HG02798 (cell line): Measurements from ENCODE around the gene BPHL.
"Not testable (repeated sequence)": the region's sequence is repeated elsewhere in the genome, so short reads cannot be mapped to it uniquely, and the experiment has no call there.

Source experiments
- ATAC-seq: cut with Tn5 transposase; IDR thresholded peaks from one replicate; pipeline ENCODE4 v1.9.1; 2021; ENCODE audit warnings: mild to moderate bottlenecking; ENCODE audit not compliant: unreplicated experiment, poor library complexity

Gene BPHL

DNA sequence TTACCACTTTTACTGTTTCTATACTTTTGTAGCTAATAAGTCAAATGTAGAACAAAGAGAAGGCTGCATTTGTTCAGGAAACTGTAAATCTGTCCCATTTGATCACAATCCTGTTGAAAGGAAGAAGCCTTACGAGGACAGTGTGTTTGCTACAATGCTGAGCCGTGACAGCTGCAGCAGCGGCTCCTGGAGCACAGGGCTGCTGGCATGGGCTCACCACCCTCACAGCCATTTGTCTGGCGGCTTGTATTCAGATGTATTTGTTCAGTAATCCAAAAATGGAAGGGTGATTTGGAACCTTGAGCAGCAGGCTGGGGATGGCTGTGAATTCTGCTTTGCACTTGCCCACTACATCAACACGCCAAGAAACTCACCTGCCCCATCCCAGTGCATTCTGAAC lies 33.2 kb downstream of the BPHL start:
- no peak for ATAC-seq

DNA sequence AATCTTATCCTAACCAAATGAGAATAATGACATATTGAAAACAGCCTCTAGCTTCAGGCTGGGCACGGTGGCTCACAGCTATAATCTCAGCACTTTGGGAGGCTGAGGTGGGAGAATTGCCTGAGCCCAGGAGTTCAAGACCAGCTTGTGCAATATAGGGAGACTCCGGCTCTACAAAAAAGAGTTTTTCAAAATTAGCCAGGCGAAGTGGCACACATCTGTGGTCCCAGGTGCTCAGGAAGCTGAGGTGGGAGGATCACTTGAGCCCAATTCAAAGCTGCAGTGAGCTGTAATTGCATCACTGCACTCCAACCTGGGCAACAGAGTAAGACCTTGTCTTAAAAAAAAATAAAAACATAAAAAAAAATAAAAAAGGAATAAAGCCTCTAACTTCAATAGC lies 34.2 kb downstream of the BPHL start:
- no peak for ATAC-seq

DNA sequence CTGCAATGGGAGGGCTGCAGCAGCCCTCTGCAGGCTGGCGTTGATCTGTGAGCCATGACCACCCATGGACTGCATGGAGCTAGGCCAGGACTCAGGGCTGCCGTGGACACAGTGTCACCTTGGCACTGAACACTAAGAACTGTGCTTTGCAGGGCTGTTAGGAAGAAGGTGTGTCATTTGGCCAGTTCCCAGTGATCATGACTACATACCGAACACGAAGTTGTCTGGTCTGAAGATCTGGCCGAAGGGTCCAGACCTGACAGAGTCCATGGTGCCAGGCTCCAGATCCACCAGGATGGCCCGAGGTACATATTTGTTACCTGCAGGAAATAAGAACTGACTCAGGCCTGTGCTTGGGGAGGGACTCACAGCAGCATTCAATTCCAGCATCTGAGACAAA lies 36.9 kb downstream of the BPHL start:
- ATAC-seq: not testable (repeated sequence)

DNA sequence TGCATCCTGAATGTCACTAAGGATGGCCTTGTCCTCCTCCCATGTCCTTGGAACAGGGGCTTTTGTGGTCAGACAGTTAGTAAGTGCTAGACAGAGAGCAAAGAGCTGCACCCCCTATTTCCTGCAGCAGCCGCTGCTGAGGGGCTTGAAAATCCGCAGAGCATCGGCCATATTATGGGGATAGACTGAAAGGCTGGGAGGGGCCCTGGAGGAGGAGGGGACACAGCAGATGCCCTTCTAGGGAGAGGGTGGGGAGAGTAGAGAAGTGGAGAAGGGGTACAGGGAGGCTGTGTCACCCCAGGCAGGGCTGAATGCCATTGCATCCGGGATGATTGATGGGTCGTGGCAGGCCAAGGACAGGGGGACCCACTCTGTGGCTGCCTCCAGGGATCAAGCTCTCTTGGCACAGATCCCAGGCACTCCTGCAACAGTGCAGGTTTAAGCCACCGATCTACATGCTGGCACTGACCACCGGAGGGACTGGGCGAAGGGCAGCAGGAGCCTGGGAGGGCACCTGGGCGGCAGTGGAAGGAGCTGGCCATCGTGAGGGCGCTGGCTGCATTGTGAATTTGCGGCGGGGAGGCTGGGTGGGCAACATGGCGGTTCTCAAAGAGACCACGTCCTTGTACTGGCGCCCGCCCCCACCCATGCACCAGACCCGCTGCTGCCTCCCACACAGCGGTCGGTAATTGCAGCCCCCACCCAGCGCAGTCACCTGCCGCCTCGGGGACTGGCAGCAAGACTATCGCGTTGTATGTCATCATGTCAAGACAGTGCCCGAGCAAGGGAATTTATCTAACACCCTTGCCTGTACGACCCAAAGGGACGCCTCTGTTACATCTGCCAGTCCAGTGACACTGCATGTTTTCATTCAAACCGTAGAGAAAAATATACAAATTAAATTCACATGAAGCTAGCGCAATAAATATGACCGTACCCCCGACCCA lies 37.9 kb downstream of the BPHL start:
- ATAC-seq: not testable (repeated sequence)

DNA sequence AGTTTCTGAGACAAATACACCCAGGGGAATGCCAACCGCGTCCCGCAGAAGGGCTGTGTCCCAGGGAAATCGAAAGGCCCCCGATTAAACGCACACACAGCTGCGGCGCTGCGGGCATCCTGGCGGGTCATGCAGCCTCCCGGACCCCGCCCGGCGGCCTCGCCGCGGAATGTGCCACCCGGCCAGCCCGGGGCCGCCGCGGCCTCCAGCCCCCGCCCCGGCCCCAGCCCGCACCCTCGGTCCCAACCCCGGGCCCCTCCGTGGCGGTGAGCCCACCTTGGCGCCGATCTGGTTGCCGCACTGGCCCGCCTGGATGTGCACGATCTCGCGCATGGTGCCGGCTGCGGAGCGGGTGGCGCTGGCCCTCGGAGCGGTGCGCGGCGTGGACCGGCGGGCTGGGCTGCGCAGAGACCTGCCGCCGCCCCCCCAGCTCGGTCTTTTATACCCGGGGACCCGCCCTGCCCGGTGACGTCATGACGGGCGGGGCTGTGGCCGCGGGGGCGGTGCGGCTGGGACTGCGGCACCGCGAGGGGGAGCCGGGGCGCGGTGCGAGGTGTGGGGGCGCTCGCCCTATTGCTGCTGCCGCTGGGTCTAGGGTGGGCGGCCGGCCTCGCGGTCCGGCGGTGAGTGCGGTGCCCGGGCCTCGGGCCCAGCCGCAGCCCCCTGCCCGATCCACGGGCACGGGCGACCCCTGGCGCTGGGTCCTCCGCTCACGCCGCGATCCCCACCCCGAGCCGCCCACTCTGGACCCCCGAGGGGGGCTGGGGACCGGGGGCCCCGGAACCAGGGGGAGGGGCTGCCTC lies 38.8 kb downstream of the BPHL start, which contains the start of gene TUBB2A:
TUBB2A (minus strand) TSS at position 414 of the 803 bp plus-strand sequence; CDS start at position 333, 81 bp downstream.
- ATAC-seq: peak; percentile 87

DNA sequence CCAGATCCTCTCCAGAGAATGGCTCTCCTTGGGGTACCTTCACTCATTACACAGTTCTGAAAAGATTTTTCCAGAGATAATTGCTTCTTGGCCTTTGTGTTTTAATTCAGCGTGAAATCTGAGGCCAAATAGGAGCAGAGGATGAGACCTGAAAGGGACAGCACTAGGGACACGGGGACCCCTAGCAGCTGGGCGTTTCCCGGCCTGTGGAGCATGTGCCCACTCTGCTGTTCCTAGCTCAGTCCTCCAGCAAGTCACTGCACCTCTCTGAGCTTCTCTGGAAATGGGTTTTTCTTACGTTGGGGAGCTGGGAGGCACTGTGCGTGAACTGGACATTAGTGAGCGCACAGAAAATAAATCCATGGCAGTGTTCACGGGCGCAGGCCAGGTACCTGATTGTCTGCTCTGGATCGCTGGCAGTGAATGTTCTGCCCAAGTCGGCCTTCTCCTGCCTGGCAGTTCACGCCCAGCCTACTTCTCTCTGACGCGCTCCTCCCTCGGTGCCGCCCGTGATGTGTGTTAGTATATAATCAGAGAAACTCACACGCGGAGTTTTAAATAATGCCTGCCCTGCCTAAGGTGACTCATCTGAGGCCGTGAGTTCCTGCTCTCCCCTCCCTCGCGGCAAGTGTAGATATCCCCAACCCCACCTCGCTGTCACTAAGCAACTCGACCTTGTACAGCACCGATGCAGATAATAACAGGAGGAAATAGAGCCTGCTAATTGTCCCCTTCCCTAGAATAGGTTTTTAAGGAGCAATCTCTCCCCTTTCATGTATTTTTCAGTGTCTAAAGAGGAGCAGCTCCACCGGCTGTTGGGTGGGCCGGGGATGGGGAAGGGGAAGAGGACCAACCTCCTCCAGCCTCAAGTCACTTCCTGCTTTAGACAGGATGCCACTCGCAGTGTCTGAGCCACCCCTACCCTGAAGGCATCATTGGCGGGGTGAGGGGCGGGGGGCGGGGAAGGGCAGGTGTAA lies 41.6 kb downstream of the BPHL start:
- no peak for ATAC-seq

DNA sequence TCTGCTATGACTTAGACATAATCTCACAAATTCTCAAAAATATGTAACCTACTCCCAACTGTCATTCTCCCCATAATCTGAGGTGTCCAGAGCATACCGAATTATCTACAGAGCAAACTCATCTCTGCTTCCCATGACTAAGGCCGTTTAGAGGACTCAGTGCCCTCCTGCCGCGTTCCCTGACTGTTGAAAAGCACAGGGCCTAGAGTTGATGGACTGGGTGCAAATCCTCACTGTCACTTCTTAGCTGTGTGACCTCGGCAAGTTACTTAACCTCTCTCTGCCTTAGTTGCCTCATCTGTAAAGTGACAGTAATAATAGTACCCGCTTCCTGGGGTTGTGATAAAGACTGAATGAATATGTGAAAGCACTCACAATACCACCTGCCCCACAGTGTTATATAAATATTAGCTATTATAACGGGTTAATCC lies 43.6 kb downstream of the BPHL start:
- ATAC-seq: no peak

DNA sequence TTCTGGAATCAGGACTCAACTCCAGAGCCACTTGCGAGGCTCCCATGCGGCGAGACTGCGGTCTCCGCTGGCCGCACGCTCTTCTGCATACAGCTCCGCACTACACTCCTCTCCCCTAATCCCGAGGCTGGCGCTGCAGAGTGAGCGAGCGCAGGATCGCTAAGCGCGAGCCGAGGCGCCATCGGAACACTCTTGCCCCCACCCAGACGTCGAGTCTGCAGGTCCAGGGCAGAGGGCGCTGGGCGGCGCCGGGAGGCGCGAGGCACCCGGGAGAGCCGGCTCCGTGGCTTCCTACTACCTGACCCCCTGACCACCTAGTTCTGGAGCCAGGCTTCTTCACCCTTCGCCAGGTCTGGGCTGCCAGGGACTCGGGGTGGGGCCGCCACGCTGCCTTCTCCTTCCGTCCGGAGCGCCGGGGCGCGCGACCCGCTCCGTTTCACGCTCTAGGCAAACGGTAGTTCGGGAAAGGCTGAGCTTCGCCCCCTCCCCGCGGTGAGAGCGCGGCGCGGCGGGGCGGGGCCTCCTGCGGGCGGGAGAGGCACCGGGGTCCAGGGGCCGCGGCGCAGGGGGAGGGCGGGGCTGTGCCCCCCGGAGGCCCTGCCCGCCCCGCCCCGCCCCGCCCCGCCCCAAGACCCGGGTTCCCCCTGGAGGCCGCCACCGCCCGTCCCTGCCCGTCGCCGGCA lies 44.2 kb downstream of the BPHL start:
- peak; percentile 75 for ATAC-seq

DNA sequence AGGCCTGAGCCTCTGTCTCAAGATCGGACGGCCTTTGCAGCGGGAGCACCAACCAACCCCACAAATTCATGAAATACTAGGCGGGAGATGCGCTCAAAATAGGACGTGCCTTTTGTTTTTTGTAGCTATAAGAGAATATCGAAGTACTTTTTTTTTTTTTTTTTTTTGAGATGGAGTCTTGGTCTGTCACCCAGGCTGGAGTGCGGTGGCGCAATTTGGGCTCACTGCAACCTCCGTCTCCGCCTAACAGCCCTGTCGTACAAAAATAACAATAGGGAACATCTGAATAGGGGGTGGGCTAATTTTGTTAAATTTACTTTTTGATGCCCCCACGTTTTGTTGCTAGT lies 44.7 kb downstream of the BPHL start:
- peak; percentile 21 for ATAC-seq

DNA sequence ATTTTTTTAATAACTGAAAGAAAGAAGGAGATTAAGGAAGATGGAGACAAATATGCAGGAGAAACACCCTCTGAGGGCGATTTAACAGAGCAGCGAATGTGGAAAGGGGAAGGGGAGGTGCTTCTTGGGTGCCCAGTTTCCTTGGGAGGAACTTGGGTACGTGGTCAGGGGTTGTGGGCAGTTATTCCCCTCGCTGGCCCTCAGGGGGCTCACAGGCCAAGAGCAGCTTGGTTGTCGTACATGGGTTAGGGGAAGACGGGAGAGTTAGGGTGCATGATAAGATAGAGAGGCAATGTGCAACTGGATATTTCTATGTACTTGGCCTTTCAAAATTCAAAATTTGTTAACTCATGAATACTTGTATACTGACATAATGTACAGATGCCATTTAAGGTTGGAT lies 45.9 kb downstream of the BPHL start:
- no peak for ATAC-seq

DNA sequence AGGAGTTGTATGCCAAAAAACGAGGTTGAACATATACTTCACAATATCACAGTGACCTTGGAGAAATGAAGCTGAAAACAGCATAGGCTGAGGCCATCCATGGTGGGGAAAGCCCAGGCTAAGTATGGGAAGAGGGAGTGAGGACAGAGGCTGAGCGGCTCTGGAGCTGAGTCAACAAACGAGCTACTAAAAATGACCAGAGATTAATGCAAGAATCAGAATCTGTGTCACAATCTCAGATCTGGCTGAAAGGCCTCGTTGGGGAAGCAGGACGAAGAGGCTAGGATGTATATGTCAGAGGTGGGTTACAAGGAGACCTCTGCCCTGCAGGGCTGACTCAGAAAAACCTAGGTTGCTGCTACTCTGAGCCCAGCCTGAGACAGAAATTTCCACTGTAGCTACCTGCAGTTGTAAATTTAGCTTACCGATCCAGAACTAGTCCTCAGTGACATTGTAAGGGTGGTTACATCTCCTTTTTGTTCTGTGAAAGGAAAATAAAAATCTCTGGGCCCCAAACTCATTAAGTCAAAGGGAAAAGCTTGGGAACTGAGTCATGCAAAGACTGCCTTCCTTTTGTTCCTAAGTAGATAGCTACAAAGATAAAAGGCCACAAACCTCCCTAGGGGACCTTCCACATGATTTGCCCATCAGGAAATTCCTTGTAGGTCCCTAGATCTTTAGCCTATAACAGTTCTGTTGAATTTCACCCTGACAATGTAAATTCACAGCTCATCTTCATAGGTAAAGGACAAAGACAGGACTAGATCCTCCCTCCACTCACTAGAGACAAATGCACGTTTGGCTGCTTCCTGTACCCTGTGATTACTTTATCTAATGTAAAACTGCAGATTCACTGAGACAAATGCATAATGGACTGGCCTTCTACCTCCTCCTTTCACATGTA lies 47.4 kb downstream of the BPHL start:
- ATAC-seq: no peak

DNA sequence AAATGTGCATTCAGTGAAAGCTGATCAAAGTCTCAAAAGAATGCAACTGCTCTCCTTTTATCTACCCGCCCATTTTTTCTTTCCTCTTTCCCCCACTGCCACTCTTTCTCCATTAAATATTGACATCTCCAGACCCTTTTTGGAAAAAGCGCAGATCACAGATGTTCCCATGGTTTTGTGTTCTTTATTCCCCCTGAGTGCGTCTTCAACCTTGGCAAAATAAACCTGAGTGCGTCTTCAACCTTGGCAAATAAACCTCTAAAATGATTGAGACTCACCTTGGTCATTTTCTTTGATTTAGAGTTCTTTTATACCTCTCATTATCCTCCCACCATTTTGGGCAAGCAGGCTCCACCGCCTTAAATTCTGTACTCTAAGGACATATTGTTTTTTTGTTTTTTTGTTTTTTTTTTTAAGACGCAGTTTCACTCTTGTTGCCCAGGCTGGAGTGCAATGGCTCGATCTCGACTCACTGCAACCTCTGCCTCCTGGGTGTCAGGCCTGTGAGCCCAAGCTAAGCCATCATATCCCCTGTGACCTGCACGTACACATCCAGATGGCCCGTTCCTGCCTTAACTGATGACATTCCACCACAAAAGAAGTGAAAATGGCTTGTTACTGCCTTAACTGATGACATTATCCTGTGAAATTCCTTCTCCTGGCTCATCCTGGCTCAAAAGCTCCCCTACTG lies 48.2 kb downstream of the BPHL start:
- ATAC-seq: not testable (repeated sequence)

DNA sequence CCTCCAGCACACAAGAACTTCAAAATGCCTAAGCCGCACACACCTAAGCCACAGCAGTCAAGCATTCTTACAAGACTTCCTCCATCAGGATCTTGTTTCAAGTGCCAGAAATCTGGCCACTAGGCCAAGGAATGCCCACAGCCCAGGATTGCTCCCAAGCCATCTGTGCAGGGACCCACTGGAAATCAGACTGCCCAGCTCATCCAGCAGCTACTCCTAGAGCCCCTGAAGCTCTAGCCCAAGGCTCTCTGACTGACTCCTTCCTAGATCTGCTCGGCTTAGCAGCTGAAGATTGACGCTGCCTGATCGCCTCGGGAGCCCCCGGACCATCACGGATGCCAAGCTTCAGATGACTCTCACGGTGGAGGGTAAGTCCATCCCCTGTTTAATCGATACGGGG lies 49.5 kb downstream of the BPHL start:
- ATAC-seq: not testable (repeated sequence)

DNA sequence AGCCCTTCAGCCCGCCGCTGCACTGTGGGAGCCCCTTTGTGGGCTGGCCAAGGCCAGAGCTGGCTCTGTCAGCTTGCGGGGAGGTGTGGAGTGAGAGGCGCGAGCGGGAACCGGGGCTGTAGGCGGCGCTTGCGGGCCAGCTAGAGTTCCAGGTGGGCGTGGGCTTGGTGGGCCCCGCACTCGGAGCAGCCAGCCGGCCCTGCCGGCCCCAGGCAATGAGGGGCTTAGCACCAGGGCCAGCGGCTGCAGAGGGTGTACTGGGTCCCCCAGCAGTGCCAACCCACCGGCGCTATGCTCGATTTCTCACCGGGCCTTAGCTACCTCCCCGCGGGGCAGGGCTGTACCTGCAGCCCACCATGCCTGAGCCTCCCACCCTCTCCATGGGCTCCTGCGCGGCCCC lies 52.2 kb downstream of the BPHL start:
- not testable (repeated sequence) for ATAC-seq

DNA sequence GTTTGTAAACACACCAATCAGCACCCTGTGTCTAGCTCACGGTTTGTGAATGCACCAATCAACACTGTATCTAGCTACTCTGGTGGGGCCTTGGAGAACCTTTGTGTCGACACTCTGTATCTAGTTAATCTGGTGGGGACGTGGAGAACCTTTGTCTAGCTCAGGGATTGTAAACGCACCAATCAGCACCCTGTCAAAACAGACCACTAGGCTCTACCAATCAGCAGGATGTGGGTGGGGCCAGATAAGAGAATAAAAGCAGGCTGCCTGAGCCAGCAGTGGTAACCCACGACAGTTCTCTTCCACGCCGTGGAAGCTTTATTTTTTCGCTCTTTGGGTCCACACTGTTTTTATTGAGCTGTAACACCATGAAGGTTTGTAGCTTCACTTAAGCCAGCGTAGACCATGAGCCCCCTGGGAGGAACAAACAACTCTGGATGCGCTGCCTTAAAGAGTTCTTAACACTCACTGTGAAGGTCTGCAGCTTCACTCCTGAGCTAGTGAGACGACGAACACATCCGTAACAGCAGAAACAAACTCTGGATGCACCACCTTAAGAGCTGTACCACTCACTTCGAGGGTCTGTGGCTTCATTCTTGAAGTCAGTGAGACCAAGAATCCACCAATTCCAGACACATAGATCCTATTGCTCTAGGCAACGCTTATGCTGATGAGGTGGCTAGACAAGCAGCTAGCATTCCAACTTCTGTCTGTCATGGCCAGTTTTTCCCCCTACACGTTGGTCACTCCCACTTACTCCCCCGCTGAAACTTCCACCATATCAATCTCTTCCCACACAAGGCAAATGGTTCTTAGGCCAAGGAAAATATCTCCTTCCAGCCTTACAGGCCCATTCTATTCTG lies 53.0 kb downstream of the BPHL start:
- not testable (repeated sequence) for ATAC-seq

DNA sequence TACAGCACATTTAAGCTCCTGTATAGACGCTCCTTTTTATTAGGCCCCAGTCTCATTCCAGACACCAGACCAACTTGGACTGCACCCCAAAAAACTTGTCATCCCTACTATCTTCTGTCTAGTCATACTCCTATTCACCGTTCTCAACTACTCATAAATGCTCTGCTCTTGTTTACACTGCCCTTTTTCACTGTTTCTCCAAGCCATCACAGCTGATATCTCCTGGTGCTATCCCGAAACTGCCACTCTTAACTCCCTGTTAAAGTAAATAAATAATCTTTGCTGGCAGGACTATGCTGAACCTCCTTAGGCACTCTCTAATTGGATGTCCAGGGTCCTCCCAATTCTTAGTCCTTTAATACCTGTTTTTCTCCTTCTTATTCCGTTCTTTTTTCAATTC lies 54.3 kb downstream of the BPHL start:
- ATAC-seq: not testable (repeated sequence)

DNA sequence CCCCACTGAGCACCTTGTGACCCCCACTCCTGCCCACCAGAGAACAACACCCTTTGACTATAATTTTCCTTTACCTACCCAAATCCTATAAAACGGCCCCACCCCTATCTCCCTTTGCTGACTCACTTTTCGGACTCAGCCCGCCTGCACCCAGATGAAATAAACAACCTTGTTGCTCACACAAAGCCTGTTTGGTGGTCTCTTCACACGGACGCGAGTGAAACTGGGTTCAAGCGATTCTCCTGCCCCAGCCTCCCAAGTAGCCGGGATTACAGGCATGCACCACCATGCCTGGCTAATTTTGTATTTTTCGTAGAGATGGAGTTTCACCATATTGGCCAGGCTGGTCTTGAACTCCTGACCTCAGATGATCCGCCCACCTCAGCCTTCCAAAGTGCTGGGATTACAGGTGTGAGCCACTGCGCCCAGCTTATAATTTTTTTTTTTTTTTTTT lies 55.2 kb downstream of the BPHL start:
- not testable (repeated sequence) for ATAC-seq
